HUES6 (cell line): ENCODE measurements around the gene SPRY1.

ENCODE experiments used
- H3K27ac ChIP-seq: 2 replicates; pipeline ENCODE4 v1.7.0; 2013; ENCODE audit warnings: low read depth, mild to moderate bottlenecking, low read length, inconsistent platforms
- H3K27me3 ChIP-seq: 2 replicates; pipeline ENCODE4 v1.6.1; 2013; ENCODE audit warnings: low read length; ENCODE audit not compliant: control insufficient read depth, insufficient read depth
- H3K36me3 ChIP-seq: 2 replicates; pipeline ENCODE4 v1.6.1; 2013; ENCODE audit warnings: low read length; ENCODE audit not compliant: control insufficient read depth, insufficient read depth
- H3K4me1 ChIP-seq: 2 replicates; pipeline ENCODE4 v1.6.1; 2013; ENCODE audit warnings: low read length; ENCODE audit not compliant: control insufficient read depth, insufficient read depth
- H3K4me3 ChIP-seq: 2 replicates; pipeline ENCODE4 v1.5.1; 2013; ENCODE audit warnings: low read depth, low read length
- H3K9ac ChIP-seq: one replicate; pipeline ENCODE4 v1.6.1; 2013; ENCODE audit warnings: mild to moderate bottlenecking, low read length
- H3K9me3 ChIP-seq: 2 replicates; pipeline ENCODE4 v1.6.1; 2013; ENCODE audit warnings: low read depth, low read length; ENCODE audit not compliant: control insufficient read depth, insufficient read depth

SPRY1 gene

GRCh38 chr4:123398853-123399626, 2.4 kb downstream of the SPRY1 start:
- H3K36me3 ChIP-seq = peaks cover 44% of the 10 kb centered on the region
- peak overlapping the region; percentile 80 for H3K27ac ChIP-seq
- peak overlapping the region; percentile 83 for H3K4me3 ChIP-seq
- H3K9me3 ChIP-seq = no peaks in the 10 kb centered on the region
- H3K27me3 ChIP-seq = no peaks in the 10 kb centered on the region
- H3K9ac ChIP-seq = peak overlapping the region; percentile 93
- H3K4me1 ChIP-seq = peaks cover 17% of the 10 kb centered on the region

GRCh38 chr4:123399627-123400358, 3.2 kb downstream of the SPRY1 start:
- H3K9me3 ChIP-seq = no peaks in the 10 kb centered on the region
- H3K4me1 ChIP-seq = peaks cover 19% of the 10 kb centered on the region
- peak overlapping the region; percentile 80 for H3K27ac ChIP-seq
- peak overlapping the region; percentile 93 for H3K9ac ChIP-seq
- no peaks in the 10 kb centered on the region for H3K27me3 ChIP-seq
- H3K36me3 ChIP-seq = peaks cover 52% of the 10 kb centered on the region
- peak overlapping the region; percentile 83 for H3K4me3 ChIP-seq

- Histone ChIP-seq H3K36me3 (peaks cover 53% of the 10 kb centered on the region), H3K9ac (peak overlapping the region; percentile 93), H3K27ac (peak overlapping the region; percentile 48; the same call in 1 of the 2 replicates), H3K4me3 (peak overlapping the region; percentile 83; the same call in 1 of the 2 replicates), H3K9me3 (no peaks in the 10 kb centered on the region), H3K27me3 (no peaks in the 10 kb centered on the region), H3K4me1 (peaks cover 22% of the 10 kb centered on the region)
Measured at GRCh38 chr4:123401271-123402120, 4.9 kb downstream of the SPRY1 start.

GRCh38 chr4:123402121-123402465, 5.5 kb downstream of the SPRY1 start:
- Histone ChIP-seq H3K9me3 (no peaks in the 10 kb centered on the region), H3K4me1 (peaks cover 22% of the 10 kb centered on the region), H3K36me3 (peaks cover 53% of the 10 kb centered on the region), H3K9ac (peak overlapping the region; percentile 93), H3K27me3 (no peaks in the 10 kb centered on the region), H3K27ac (no peak overlapping the region), H3K4me3 (peak overlapping the region; percentile 83; the same call in 1 of the 2 replicates)

- Histone ChIP-seq H3K36me3 (peaks cover 50% of the 10 kb centered on the region), H3K27ac (no peak overlapping the region), H3K4me3 (peak overlapping the region; percentile 83; the same call in 1 of the 2 replicates)
Measured at GRCh38 chr4:123403080-123403604, 6.5 kb downstream of the SPRY1 start.

GRCh38 chr4:123404533-123404932, 7.9 kb downstream of the SPRY1 start:
- Histone ChIP-seq H3K4me3 (no peak overlapping the region; the same call in 1 of the 2 replicates), H3K9ac (no peak overlapping the region), H3K36me3 (peaks cover 46% of the 10 kb centered on the region), H3K27me3 (no peaks in the 10 kb centered on the region), H3K27ac (no peak overlapping the region), H3K4me1 (peaks cover 34% of the 10 kb centered on the region), H3K9me3 (no peaks in the 10 kb centered on the region)

More at GRCh38 chr4:123403080-123403604, 6.5 kb downstream of the SPRY1 start:
- Histone ChIP-seq H3K4me1 (peaks cover 22% of the 10 kb centered on the region), H3K27me3 (no peaks in the 10 kb centered on the region), H3K9me3 (no peaks in the 10 kb centered on the region), H3K9ac (no peak overlapping the region)

GRCh38 chr4:123405267-123405865, 8.8 kb downstream of the SPRY1 start:
- no peak overlapping the region for H3K9ac ChIP-seq
- no peak overlapping the region for H3K27ac ChIP-seq
- H3K4me3 ChIP-seq = no peak overlapping the region
- H3K27me3 ChIP-seq = no peaks in the 10 kb centered on the region
- H3K4me1 ChIP-seq = peaks cover 40% of the 10 kb centered on the region
- H3K9me3 ChIP-seq = no peaks in the 10 kb centered on the region
- H3K36me3 ChIP-seq = peaks cover 38% of the 10 kb centered on the region

GRCh38 chr4:123406872-123407271, 10.3 kb downstream of the SPRY1 start:
- Histone ChIP-seq H3K9ac (no peak overlapping the region), H3K27me3 (no peaks in the 10 kb centered on the region), H3K36me3 (peaks cover 30% of the 10 kb centered on the region), H3K4me1 (peaks cover 34% of the 10 kb centered on the region), H3K27ac (no peak overlapping the region), H3K9me3 (no peaks in the 10 kb centered on the region), H3K4me3 (no peak overlapping the region)

GRCh38 chr4:123408471-123409084, 12.0 kb downstream of the SPRY1 start:
- Histone ChIP-seq H3K36me3 (peaks cover 13% of the 10 kb centered on the region), H3K9ac (no peak overlapping the region), H3K9me3 (no peaks in the 10 kb centered on the region), H3K4me3 (no peak overlapping the region), H3K27me3 (no peaks in the 10 kb centered on the region), H3K4me1 (peaks cover 36% of the 10 kb centered on the region), H3K27ac (no peak overlapping the region)

- Histone ChIP-seq H3K36me3 (peaks cover 5% of the 10 kb centered on the region), H3K27me3 (no peaks in the 10 kb centered on the region), H3K4me3 (no peak overlapping the region), H3K27ac (no peak overlapping the region), H3K9me3 (no peaks in the 10 kb centered on the region), H3K4me1 (peaks cover 34% of the 10 kb centered on the region), H3K9ac (no peak overlapping the region)
Measured at GRCh38 chr4:123409334-123409733, 12.7 kb downstream of the SPRY1 start.
